Kidney (tissue), 14 donors: ENCODE results near the gene VAMP2. TPM values are rescaled to one million over a fixed set of nuclear protein-coding genes. Genes with fewer than 3 reads are reported as not detected.

Source experiments
- DNase-seq, 5 donors: peaks; one replicate each; pipeline ENCODE4 v3.0.0-alpha.2; 2013 to 2020
- FAIRE-seq: peaks from 2 replicates; lab custom pipeline; 2012; peaks lifted over from hg19 to GRCh38; lab: Jason Lieb, UNC
- H3K27ac ChIP-seq, 2 donors: one replicate each; pipeline ENCODE4 v1.7.0; 2013; ENCODE audit warnings: low read depth in 2 of 2, low read length in 2 of 2, inconsistent platforms in 1 of 2
- H3K27me3 ChIP-seq: one replicate; pipeline ENCODE4 v1.7.1; 2013; ENCODE audit warnings: low read length, inconsistent platforms; ENCODE audit not compliant: control insufficient read depth, insufficient read depth
- H3K36me3 ChIP-seq, 3 donors: one replicate each; pipeline versions ENCODE4 v1.7.0 to v1.7.1; 2013; ENCODE audit warnings: low read length in 3 of 3, control low read depth in 1 of 3, inconsistent platforms in 1 of 3; ENCODE audit not compliant: insufficient read depth in 3 of 3, control insufficient read depth in 2 of 3
- H3K4me1 ChIP-seq, 3 donors: one replicate each; pipeline versions ENCODE4 v1.7.0 to v1.7.1; 2013; ENCODE audit warnings: low read length in 3 of 3, inconsistent platforms in 1 of 3, low read depth in 1 of 3; ENCODE audit not compliant: control insufficient read depth in 2 of 3, insufficient read depth in 2 of 3
- H3K4me3 ChIP-seq, 3 donors: one replicate each; pipeline versions ENCODE4 v1.7.0 to v1.8.1; 2013; ENCODE audit warnings: low read length in 3 of 3, control low read depth in 1 of 3, inconsistent platforms in 1 of 3
- H3K9ac ChIP-seq, 3 donors: one replicate each; pipeline versions ENCODE4 v1.7.0 to v1.7.1; 2013; ENCODE audit warnings: low read length in 3 of 3, control low read depth in 1 of 3, inconsistent platforms in 1 of 3
- H3K9me3 ChIP-seq, 3 donors: one replicate each; pipeline versions ENCODE4 v1.7.0 to v1.7.1; 2013; ENCODE audit warnings: low read length in 3 of 3, control low read depth in 1 of 3, inconsistent platforms in 1 of 3; ENCODE audit not compliant: control insufficient read depth in 2 of 3, insufficient read depth in 1 of 3
- CTCF ChIP-seq: IDR thresholded peaks from 3 replicates; pipeline ENCODE4 v1.5.1; 2012; ENCODE audit warnings: mild to moderate bottlenecking, moderate library complexity, borderline replicate concordance; ENCODE audit not compliant: insufficient read depth; ENCODE audit errors: extremely low read depth
- intact Hi-C: fragments of 100-400 bp; cut with DNase I; formaldehyde crosslinking; loops from one replicate; pipeline ENCODE4 v1.11.1; 2022
- polyA plus RNA-seq: library from polyadenylated mRNA; stranded (reverse); fragments of 350-450 nt; fragmentation: Illumina TruSeq; extraction: RNeasy Lipid Tissue Mini Kit (QIAGEN cat#74804); gene quantifications from one replicate; pipeline ENCODE4 v1.2.3, GENCODE V29; 2014; ENCODE audit warnings: low read depth, low replicate concordance; ENCODE audit not compliant: insufficient read depth
- total RNA-seq: library from RNA; stranded (reverse); fragmentation: NEBNext Ultra II Directional; extraction: Animal tissue kit (Norgen Biotek cat#: 25700); gene quantifications from one replicate; pipeline ENCODE4 v1.2.1, GENCODE V29; 2021
- donor health status: control.
- donor health status: control.
- donor health status: control.
- donor health status: control.
- donor health status: control.
- donor health status: DM: yes; HTN: yes; CAD: no.
- donor health status: Normal renal cell carcinoma (clear cell type).

Gene VAMP2
- total and polyA plus RNA-seq, 2 donors from 2014 or later: 107 to 124 TPM

- H3K4me1 ChIP-seq: peaks cover 3 to 42% (median 21%) of the 10 kb centered on the region in 3 donors
These were observed 36.7 kb downstream of the VAMP2 start for GRCh38 chr17:8125947-8126490.

GRCh38 chr17:8125154-8125946 lies 37.4 kb downstream of the VAMP2 start:
- peak; percentile 89 to 93 (median 90) for DNase-seq
- Histone ChIP-seq H3K27ac (no peak overlapping the region), H3K36me3 (no peaks in the 10 kb centered on the region), H3K4me3 (peak overlapping the region; percentile 79 to 86 (median 80)), H3K9ac (peak overlapping the region in 1 of 3 donors; percentile 12), H3K27me3 (peaks cover 18% of the 10 kb centered on the region), H3K9me3 (no peaks in the 10 kb centered on the region), H3K4me1 (peaks cover 3 to 42% (median 24%) of the 10 kb centered on the region in 3 donors)
- intact Hi-C loops: loop anchor here (10.0 kb wide), 1 partner anchor 59 kb away; no protein-coding TSS in a partner anchor
- TF ChIP-seq CTCF: no peak
- FAIRE-seq: no peak

More at GRCh38 chr17:8125947-8126490, 36.7 kb downstream of the VAMP2 start:
- peak overlapping the region; percentile 79 to 86 (median 80) for H3K4me3 ChIP-seq
- H3K27me3 ChIP-seq: peaks cover 18% of the 10 kb centered on the region
- TF ChIP-seq CTCF: no peak
- no peaks in the 10 kb centered on the region for H3K36me3 ChIP-seq
- H3K9ac ChIP-seq: peak overlapping the region; percentile 34 to 89 (median 65)
- peak in 4 of 5 donors; percentile 49 to 84 (median 68) for DNase-seq
- intact Hi-C loops: loop anchor here (10.0 kb wide), 1 partner anchor 59 kb away; no protein-coding TSS in a partner anchor
- FAIRE-seq: no peak
- H3K9me3 ChIP-seq: no peaks in the 10 kb centered on the region
- H3K27ac ChIP-seq: no peak overlapping the region

GRCh38 chr17:8124350-8125153 lies 38.2 kb downstream of the VAMP2 start:
- Histone ChIP-seq H3K4me1 (peaks cover 3 to 42% (median 25%) of the 10 kb centered on the region in 3 donors), H3K9ac (peak overlapping the region in 1 of 3 donors; percentile 12), H3K27me3 (peaks cover 18% of the 10 kb centered on the region), H3K36me3 (no peaks in the 10 kb centered on the region), H3K9me3 (no peaks in the 10 kb centered on the region), H3K27ac (no peak overlapping the region), H3K4me3 (peak overlapping the region; percentile 17 to 48 (median 36))
- DNase-seq (peak in 3 of 5 donors; percentile 27 to 48 (median 31)), FAIRE-seq (no peak)
- intact Hi-C loops: loop anchor here (10.0 kb wide), 1 partner anchor 60 kb away; no protein-coding TSS in a partner anchor
- TF ChIP-seq CTCF: no peak
